Breast epithelium (tissue), 3 donors: ENCODE data around the gene MORN1.

Experiments used
- CTCF ChIP-seq, 3 donors: fragments of 450-650 bp; IDR thresholded peaks; one replicate each; pipeline ENCODE4 v1.5.1; 2016 to 2017; ENCODE audit warnings: antibody characterized with exemption in 3 of 3, mild to moderate bottlenecking in 3 of 3, moderate library complexity in 3 of 3
- POLR2A ChIP-seq: fragments of 450-650 bp; IDR thresholded peaks from one replicate; pipeline ENCODE4 v1.6.1; 2016; ENCODE audit warnings: antibody characterized with exemption, mild to moderate bottlenecking, moderate library complexity
- POLR2AphosphoS5 ChIP-seq, 3 donors: sonication (generic); formaldehyde crosslinking; IDR thresholded peaks; one replicate each; pipeline ENCODE4 v1.6.1; 2017; ENCODE audit warnings: antibody characterized with exemption in 3 of 3

GRCh38 chr1:2355373-2356261 is 35.7 kb downstream of the MORN1 start:
- TF ChIP-seq POLR2A (no peak), POLR2AphosphoS5 (IDR thresholded peaks at IDR 0.05) (no peak), CTCF (IDR thresholded peaks at IDR 0.05) (no peak)
